ENCODE measurements around the gene SLC18A3. TPM values are rescaled to one million over a fixed set of nuclear protein-coding genes. Genes with fewer than 3 reads are reported as not detected.

Gene SLC18A3
- total RNA-seq, 1 experiment from 2014 or later, result 0.13 TPM

- H3K4me3 Mint-ChIP-seq, result no peak overlapping the region
- ChIA-PET CTCF (interaction anchor here (0.9 to 1.9 kb wide), 3 partner anchors 11 to 161 kb away, joined by 4 to 22 read pairs (median 8); no protein-coding TSS in a partner anchor), POLR2A (no interaction called here)
- no peak for TF ChIP-seq JUN (CRISPR knock-in tag; IDR thresholded peaks at IDR 0.05)
- TF ChIP-seq TCF7 (CRISPR knock-in tag; IDR thresholded peaks at IDR 0.05; ENCODE audit: low read depth), result no peak
- TF ChIP-seq EMX1 (CRISPR knock-in tag; IDR thresholded peaks at IDR 0.05), result no peak
- TF ChIP-seq RELA (CRISPR knock-in tag; IDR thresholded peaks at IDR 0.05; ENCODE audit: borderline replicate concordance), result no peak
- TF ChIP-seq ZNF423 (CRISPR knock-in tag; IDR thresholded peaks at IDR 0.05), result no peak
- TF ChIP-seq OVOL2 (CRISPR knock-in tag; IDR thresholded peaks at IDR 0.05; ENCODE audit: borderline replicate concordance), result no peak
- no peak for TF ChIP-seq NFE2L1 (CRISPR knock-in tag; IDR thresholded peaks at IDR 0.05)
- H3K36me3 Mint-ChIP-seq, result no peaks in the 10 kb centered on the region
- peak; percentile 3 for DNase-seq (ENCODE audit: low spot score)
- no peak for ATAC-seq
- peaks cover 87% of the 10 kb centered on the region for H3K27me3 Mint-ChIP-seq (ENCODE audit: low read depth)
- no peak overlapping the region for H3K27ac Mint-ChIP-seq
- H3K9me3 Mint-ChIP-seq, result no peaks in the 10 kb centered on the region
- H3K4me1 Mint-ChIP-seq, result peaks cover 15% of the 10 kb centered on the region
Observed at GRCh38 chr10:49605939-49606509, 4.1 kb upstream of the SLC18A3 start.

GRCh38 chr10:49606981-49607535 is 3.1 kb upstream of the SLC18A3 start:
- ATAC-seq (peak; percentile 49), DNase-seq (ENCODE audit: low spot score) (peak; percentile 91)
- H3K36me3 Mint-ChIP-seq, result peaks cover 2% of the 10 kb centered on the region; the same call in 1 of the 2 replicates
- CTCF ChIA-PET, result interaction anchor here (0.6 to 1.9 kb wide), 7 partner anchors 10 to 160 kb away, joined by 3 to 22 read pairs (median 4); no protein-coding TSS in a partner anchor
- no peaks in the 10 kb centered on the region for H3K9me3 Mint-ChIP-seq
- POLR2A ChIA-PET, result no interaction called here
- H3K27ac Mint-ChIP-seq, result no peak overlapping the region
- no peak overlapping the region for H3K4me3 Mint-ChIP-seq
- peaks cover 25% of the 10 kb centered on the region for H3K4me1 Mint-ChIP-seq
- H3K27me3 Mint-ChIP-seq (ENCODE audit: low read depth), result peaks cover 97% of the 10 kb centered on the region
- TF ChIP-seq E2F4 (CRISPR knock-in tag; IDR thresholded peaks at IDR 0.05; ENCODE audit: borderline replicate concordance, low read depth), result no peak
- TF ChIP-seq ZNF423 (CRISPR knock-in tag; IDR thresholded peaks at IDR 0.05), result no peak
- peak; percentile 87; the same call in 1 of the 2 replicates for TF ChIP-seq SMAD3 (CRISPR knock-in tag; IDR thresholded peaks at IDR 0.05; ENCODE audit: borderline replicate concordance)
- TF ChIP-seq ZSCAN18 (CRISPR knock-in tag; IDR thresholded peaks at IDR 0.05), result no peak
- no peak for TF ChIP-seq ZNF138 (CRISPR knock-in tag; conservative IDR thresholded peaks at IDR 0.05)
- no peak for TF ChIP-seq CBFB (CRISPR knock-in tag; IDR thresholded peaks at IDR 0.05; ENCODE audit: low read depth)
- TF ChIP-seq ZNF671 (CRISPR knock-in tag; IDR thresholded peaks at IDR 0.05), result no peak
- TF ChIP-seq MXD4 (CRISPR knock-in tag; IDR thresholded peaks at IDR 0.05; ENCODE audit: borderline replicate concordance), result no peak
- no peak for TF ChIP-seq ATF6 (CRISPR knock-in tag; IDR thresholded peaks at IDR 0.05)
- TF ChIP-seq GABPB1 (CRISPR knock-in tag; IDR thresholded peaks at IDR 0.05), result no peak; the same call in 1 of the 2 replicates
- TF ChIP-seq USF2 (CRISPR knock-in tag; IDR thresholded peaks at IDR 0.05), result no peak
- 0 out of 2 replicates have a peak, but pooled peaks have one; percentile 70 for TF ChIP-seq FOXP4 (CRISPR knock-in tag; IDR thresholded peaks at IDR 0.05)
- TF ChIP-seq STAT6 (CRISPR knock-in tag; conservative IDR thresholded peaks at IDR 0.05; ENCODE audit: low read depth), result no peak
- no peak for TF ChIP-seq ZNF416 (CRISPR knock-in tag; IDR thresholded peaks at IDR 0.05)
- TF ChIP-seq RORB (CRISPR knock-in tag; IDR thresholded peaks at IDR 0.05), result no peak

All from WTC11 (cell line).